ENCODE measurements around the gene GFOD2.

Gene GFOD2

DNA sequence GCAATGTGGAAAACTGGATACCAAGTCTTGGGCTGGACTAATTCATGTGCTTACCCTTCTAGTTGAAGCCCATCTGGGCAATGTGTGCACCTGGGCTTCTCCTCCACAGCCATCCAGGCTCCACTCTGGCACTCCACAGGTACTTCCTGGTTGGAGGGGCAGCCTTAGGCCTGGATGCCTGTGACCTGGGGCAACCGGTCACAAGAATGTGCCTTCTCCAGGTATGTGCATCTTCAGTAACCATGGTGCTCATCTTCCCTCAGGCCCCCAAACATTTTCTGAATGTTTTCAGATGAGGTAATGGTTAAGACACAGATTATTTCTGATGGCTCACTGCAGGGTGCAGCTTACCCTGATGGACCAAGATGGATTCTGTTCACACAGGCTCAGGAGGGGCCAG, 41.4 kb downstream of the GFOD2 start:
- H3K4me2 ChIP-seq: no peak overlapping the region
- no peak overlapping the region for H3K27ac ChIP-seq
- no peak overlapping the region for H3K4me3 ChIP-seq (IDR thresholded peaks at IDR 0.05; ENCODE audit: insufficient read depth, low read depth, low read length)
- H4K20me1 ChIP-seq (ENCODE audit: insufficient read depth): no peaks in the 10 kb centered on the region
- no peak overlapping the region for H2AFZ ChIP-seq (ENCODE audit: low read depth)
- peaks cover 5% of the 10 kb centered on the region for H3K4me1 ChIP-seq (ENCODE audit: low read depth, poor library complexity, severe bottlenecking)
- no peaks in the 10 kb centered on the region for H3K79me2 ChIP-seq (ENCODE audit: insufficient read depth, low read depth)
- H3K9ac ChIP-seq: no peak overlapping the region
- no peaks in the 10 kb centered on the region for H3K36me3 ChIP-seq (ENCODE audit: insufficient read depth)
- H3K27me3 ChIP-seq (ENCODE audit: insufficient read depth, low read depth): no peaks in the 10 kb centered on the region
- TF ChIP-seq, protein P1, sequence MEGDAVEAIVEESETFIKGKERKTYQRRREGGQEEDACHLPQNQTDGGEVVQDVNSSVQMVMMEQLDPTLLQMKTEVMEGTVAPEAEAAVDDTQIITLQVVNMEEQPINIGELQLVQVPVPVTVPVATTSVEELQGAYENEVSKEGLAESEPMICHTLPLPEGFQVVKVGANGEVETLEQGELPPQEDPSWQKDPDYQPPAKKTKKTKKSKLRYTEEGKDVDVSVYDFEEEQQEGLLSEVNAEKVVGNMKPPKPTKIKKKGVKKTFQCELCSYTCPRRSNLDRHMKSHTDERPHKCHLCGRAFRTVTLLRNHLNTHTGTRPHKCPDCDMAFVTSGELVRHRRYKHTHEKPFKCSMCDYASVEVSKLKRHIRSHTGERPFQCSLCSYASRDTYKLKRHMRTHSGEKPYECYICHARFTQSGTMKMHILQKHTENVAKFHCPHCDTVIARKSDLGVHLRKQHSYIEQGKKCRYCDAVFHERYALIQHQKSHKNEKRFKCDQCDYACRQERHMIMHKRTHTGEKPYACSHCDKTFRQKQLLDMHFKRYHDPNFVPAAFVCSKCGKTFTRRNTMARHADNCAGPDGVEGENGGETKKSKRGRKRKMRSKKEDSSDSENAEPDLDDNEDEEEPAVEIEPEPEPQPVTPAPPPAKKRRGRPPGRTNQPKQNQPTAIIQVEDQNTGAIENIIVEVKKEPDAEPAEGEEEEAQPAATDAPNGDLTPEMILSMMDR (conservative IDR thresholded peaks at IDR 0.05; ENCODE audit: low read depth, low read length): no peak

DNA sequence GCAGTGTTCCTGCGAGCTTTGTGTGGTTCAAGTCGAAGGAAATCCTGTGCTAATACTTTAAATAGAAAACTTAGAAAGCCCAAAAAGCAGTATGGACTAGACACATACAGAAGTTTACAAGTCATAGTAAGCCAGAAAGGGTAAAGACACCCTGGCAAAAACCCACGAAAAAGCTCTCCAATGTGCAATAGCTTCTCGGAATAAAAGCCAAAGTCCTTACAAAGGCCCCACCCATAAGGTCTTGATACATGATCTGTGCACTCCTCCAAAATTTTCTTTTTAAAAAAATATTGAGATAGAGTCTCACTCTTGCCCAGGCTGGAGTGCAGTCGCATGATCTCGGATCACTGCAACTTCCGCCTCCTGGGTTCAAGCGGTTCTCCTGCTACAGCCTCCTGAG, 42.2 kb downstream of the GFOD2 start:
- no peaks in the 10 kb centered on the region for H3K27me3 ChIP-seq (ENCODE audit: insufficient read depth, low read depth)
- TF ChIP-seq, protein P1 (conservative IDR thresholded peaks at IDR 0.05; ENCODE audit: low read depth, low read length): no peak

DNA sequence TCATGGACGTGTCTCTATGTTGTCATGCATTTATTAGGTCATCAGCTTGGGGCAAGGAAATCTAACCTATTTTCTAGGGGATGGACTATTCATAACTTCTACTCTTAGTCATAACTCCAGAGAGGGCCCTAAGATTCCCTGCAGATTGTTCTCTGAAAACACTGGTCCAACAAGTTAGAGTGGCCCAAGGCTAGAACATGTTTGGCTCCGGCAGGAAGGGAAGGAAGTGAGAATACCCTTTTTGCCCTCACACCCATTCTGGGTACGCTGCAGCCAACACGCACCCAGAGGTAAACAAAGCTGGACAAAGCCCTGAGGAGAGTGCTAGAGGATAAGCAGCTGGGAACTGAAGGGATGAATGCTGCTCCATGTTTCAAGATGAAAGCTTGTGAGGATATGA, 42.6 kb downstream of the GFOD2 start:
- Histone ChIP-seq H4K20me1 (ENCODE audit: insufficient read depth) (no peaks in the 10 kb centered on the region), H3K79me2 (ENCODE audit: insufficient read depth, low read depth) (no peaks in the 10 kb centered on the region), H3K9ac (no peak overlapping the region), H3K27me3 (ENCODE audit: insufficient read depth, low read depth) (no peaks in the 10 kb centered on the region), H3K36me3 (ENCODE audit: insufficient read depth) (no peaks in the 10 kb centered on the region), H3K27ac (no peak overlapping the region), H3K4me1 (ENCODE audit: low read depth, poor library complexity, severe bottlenecking) (peaks cover 5% of the 10 kb centered on the region), H3K4me3 (IDR thresholded peaks at IDR 0.05; ENCODE audit: insufficient read depth, low read depth, low read length) (no peak overlapping the region), H3K4me2 (no peak overlapping the region), H2AFZ (ENCODE audit: low read depth) (no peak overlapping the region)
- TF ChIP-seq, protein P1 (conservative IDR thresholded peaks at IDR 0.05; ENCODE audit: low read depth, low read length): no peak

More for the DNA sequence above, 42.2 kb downstream of the GFOD2 start:
- Histone ChIP-seq H3K36me3 (ENCODE audit: insufficient read depth) (no peaks in the 10 kb centered on the region), H3K4me3 (IDR thresholded peaks at IDR 0.05; ENCODE audit: insufficient read depth, low read depth, low read length) (no peak overlapping the region), H4K20me1 (ENCODE audit: insufficient read depth) (no peaks in the 10 kb centered on the region), H3K4me1 (ENCODE audit: low read depth, poor library complexity, severe bottlenecking) (peaks cover 5% of the 10 kb centered on the region), H2AFZ (ENCODE audit: low read depth) (no peak overlapping the region), H3K79me2 (ENCODE audit: insufficient read depth, low read depth) (no peaks in the 10 kb centered on the region), H3K27ac (no peak overlapping the region), H3K9ac (no peak overlapping the region), H3K4me2 (no peak overlapping the region)

DNA sequence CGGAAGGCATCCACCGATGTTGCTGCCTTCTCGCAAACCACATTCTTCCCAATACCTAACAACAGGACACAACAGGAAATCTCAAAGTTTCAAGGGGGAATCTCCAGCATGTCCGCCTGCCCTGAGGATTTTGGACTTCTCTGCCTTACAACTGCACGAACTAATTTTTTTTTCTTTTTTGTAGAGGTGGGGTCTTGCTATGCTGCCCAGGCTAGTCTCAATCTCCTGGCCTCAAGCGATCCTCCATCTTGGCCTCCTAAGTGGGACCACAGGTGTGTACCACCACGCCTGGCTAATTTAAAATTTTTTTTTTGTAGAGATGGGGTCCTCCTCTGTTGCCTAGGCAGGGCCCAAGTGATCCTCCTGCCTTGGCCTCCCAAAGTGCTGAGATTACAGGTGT, 43.1 kb downstream of the GFOD2 start:
- Histone ChIP-seq H3K79me2 (ENCODE audit: insufficient read depth, low read depth) (no peaks in the 10 kb centered on the region), H3K4me2 (no peak overlapping the region), H3K4me1 (ENCODE audit: low read depth, poor library complexity, severe bottlenecking) (peaks cover 5% of the 10 kb centered on the region), H3K9ac (no peak overlapping the region), H3K4me3 (IDR thresholded peaks at IDR 0.05; ENCODE audit: insufficient read depth, low read depth, low read length) (no peak overlapping the region), H2AFZ (ENCODE audit: low read depth) (no peak overlapping the region), H3K27me3 (ENCODE audit: insufficient read depth, low read depth) (no peaks in the 10 kb centered on the region), H3K36me3 (ENCODE audit: insufficient read depth) (no peaks in the 10 kb centered on the region), H3K27ac (no peak overlapping the region), H4K20me1 (ENCODE audit: insufficient read depth) (no peaks in the 10 kb centered on the region)
- TF ChIP-seq, protein P1 (conservative IDR thresholded peaks at IDR 0.05; ENCODE audit: low read depth, low read length): no peak

DNA sequence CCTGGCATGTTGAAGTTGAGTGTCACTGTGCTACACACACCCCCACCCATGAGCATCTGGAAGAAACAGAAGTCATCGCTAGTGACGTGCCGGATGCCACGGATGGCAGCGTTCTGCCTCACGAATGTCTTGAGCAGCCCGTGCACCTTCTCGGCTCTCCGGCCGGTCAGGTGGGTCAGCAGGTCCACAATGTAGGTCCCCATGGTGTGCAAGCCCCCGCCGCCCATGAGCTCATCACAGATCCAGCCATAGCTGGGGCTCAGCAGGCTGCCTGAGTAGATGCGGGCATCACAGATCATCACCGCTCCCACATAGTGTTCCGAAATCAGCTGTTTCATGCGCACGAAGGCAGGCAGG, 43.6 kb downstream of the GFOD2 start:
- no peak overlapping the region for H3K4me2 ChIP-seq

More for the DNA sequence above, 43.6 kb downstream of the GFOD2 start:
- Histone ChIP-seq H4K20me1 (ENCODE audit: insufficient read depth) (no peaks in the 10 kb centered on the region), H3K27me3 (ENCODE audit: insufficient read depth, low read depth) (no peaks in the 10 kb centered on the region), H3K4me3 (IDR thresholded peaks at IDR 0.05; ENCODE audit: insufficient read depth, low read depth, low read length) (no peak overlapping the region), H3K9ac (no peak overlapping the region), H3K27ac (no peak overlapping the region), H3K36me3 (ENCODE audit: insufficient read depth) (no peaks in the 10 kb centered on the region), H3K79me2 (ENCODE audit: insufficient read depth, low read depth) (no peaks in the 10 kb centered on the region), H3K4me1 (ENCODE audit: low read depth, poor library complexity, severe bottlenecking) (peaks cover 5% of the 10 kb centered on the region), H2AFZ (ENCODE audit: low read depth) (no peak overlapping the region)
- TF ChIP-seq, protein P1 (conservative IDR thresholded peaks at IDR 0.05; ENCODE audit: low read depth, low read length): no peak

Data from KMS-11 (cell line).